NCI-H526 (cell line): ENCODE measurements around the gene AKR1C3.
"Not testable (repeated sequence)": the region's sequence is repeated elsewhere in the genome, so short reads cannot be mapped to it uniquely, and the experiment has no call there.

Experiments used
- DNase-seq, 2 experiments: peaks; one replicate each; lab custom pipeline; 2025; lab: John Stamatoyannopoulos, UW

Gene AKR1C3

DNA sequence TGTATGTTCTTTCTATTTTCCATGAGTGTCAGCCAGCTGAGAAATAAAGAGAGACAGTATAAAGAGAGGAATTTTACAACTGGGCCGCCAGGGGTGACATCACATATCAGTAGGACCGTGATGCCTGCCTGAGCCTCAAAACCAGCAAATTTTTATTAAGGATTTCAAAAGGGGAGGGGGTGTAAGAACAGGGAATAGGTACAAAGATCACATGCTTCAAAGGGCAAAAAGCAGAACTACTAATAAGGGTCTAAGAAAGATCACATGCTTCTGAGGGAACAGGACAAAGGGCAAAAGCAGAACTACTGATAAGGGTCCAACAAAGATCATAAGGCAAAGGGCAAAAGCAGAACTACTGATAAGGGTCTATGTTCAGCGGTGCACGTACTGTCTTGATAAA lies 43.5 kb downstream of the AKR1C3 start:
- not testable (repeated sequence) for DNase-seq

DNA sequence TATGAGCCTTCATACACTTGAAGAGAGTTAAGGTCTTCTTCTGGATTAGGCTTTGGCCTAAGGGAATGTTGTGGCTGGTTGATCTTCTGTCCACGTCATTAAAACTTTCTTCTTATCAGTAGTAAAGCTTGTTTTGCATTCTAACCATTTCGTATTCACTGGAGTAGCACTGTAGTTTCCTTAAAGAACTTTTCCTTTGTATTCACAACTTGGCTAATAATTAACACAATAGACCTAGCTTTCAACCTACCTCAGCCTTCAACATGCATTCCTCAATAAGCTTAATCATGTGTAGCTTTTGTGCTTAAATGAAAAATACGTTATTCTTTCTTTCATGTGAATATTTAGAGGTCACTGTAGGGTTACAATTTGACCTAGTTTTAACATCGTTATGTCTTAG lies 48.0 kb downstream of the AKR1C3 start:
- DNase-seq: no peak

- DNase-seq: no peak
Measured at GRCh38 chr10:5143137-5143536, 48.9 kb downstream of the AKR1C3 start.

- DNase-seq: no peak
Measured at GRCh38 chr10:5146920-5147254, 52.7 kb downstream of the AKR1C3 start.

GRCh38 chr10:5147255-5147980 lies 53.2 kb downstream of the AKR1C3 start:
- DNase-seq: no peak

GRCh38 chr10:5147981-5148677 lies 53.9 kb downstream of the AKR1C3 start:
- DNase-seq: no peak

DNA sequence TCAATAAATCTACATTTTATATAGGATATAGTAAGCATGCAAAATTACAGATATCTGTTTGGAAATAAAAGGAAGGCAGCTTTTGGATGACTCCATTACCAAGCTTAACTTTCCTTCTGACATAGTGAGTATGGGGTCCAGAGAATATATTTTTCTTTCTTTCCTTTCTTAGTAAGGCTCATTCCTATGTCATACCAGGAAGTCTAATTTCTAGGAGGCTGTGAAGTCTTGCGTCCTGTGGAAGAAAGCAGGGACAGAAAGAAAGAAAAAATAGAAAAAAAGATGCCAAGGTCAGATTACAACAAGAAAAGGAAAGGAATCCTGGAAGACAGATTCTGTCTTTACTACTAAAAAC lies 54.4 kb downstream of the AKR1C3 start:
- DNase-seq: no peak

DNA sequence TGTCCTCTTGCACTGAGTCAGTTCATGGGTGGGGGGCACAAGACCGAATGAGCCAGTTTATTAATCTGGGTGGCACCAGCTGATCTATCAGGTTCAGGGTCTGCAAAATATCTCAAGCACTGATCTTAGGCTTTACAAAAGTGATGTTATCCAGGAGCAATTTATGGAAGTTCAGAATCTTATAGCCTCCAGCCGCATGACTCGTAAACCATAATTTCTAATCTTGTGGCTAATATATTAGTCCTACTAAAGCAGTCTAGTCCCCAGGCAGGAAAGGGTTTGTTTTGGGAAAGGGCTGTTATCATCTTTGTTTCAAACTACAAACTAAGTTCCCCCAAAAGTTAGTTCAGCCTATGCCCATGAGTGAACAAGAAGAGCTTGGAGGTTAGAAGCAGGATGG lies 56.9 kb downstream of the AKR1C3 start:
- no peak for DNase-seq

DNA sequence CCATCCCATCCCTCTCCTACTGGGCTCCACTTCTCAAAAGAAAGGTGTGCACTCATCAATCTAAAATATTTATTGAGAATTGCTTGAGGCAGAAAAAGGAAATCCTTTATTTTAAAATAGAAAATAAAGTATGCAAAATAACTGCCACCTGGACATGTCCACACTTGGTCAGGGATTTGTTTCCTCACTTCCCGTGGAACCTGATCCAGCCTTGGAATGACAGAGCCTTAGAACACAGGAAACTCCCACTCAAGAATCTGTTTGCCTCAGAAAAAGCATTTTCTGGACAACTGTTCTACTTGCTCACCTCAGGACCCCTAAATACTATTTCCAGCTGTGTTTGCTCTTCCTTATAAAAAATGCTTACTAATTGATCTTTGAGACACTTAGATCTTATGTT lies 61.7 kb downstream of the AKR1C3 start:
- no peak for DNase-seq
